Lung (tissue), 12 donors: ENCODE data around the gene JUP. TPM values are rescaled to one million over a fixed set of nuclear protein-coding genes. Genes with fewer than 3 reads are reported as not detected.

Source experiments
- ATAC-seq: fragments of 200-7000 bp; cut with Tn5 transposase; one replicate; pipeline ENCODE4 v1.9.1; 2020; ENCODE audit warnings: moderate number of reproducible peaks; ENCODE audit not compliant: insufficient read depth, low FRiP score
- DNase-seq, 3 donors: peaks; one replicate each; pipeline ENCODE4 v3.0.0-alpha.2; 2013 to 2017
- H3K27ac ChIP-seq, 2 donors: one replicate each; pipeline ENCODE4 v1.5.1; 2013; ENCODE audit warnings: mild to moderate bottlenecking in 2 of 2, moderate library complexity in 2 of 2, control low read depth in 1 of 2, inconsistent platforms in 1 of 2, low read depth in 1 of 2, low read length in 1 of 2
- H3K27me3 ChIP-seq, 3 donors: one replicate each; pipeline ENCODE4 v1.5.1; 2013; ENCODE audit warnings: low read length in 2 of 3; ENCODE audit not compliant: control insufficient read depth in 3 of 3, insufficient read depth in 3 of 3
- H3K36me3 ChIP-seq, 4 donors: one replicate each; pipeline ENCODE4 v1.5.1; 2013; ENCODE audit warnings: low read length in 4 of 4, mild to moderate bottlenecking in 1 of 4, moderate library complexity in 1 of 4; ENCODE audit not compliant: control insufficient read depth in 4 of 4, insufficient read depth in 4 of 4
- H3K4me1 ChIP-seq, 5 donors: one replicate each; pipeline ENCODE4 v1.5.1; 2013; ENCODE audit warnings: low read length in 5 of 5, mild to moderate bottlenecking in 2 of 5, moderate library complexity in 1 of 5; ENCODE audit not compliant: control insufficient read depth in 5 of 5, insufficient read depth in 5 of 5
- H3K4me3 ChIP-seq: one replicate; pipeline ENCODE4 v1.5.1; 2013; ENCODE audit warnings: mild to moderate bottlenecking, control low read depth, moderate library complexity
- H3K9ac ChIP-seq, 2 donors: one replicate each; pipeline ENCODE4 v1.5.1; 2013; ENCODE audit warnings: low read length in 2 of 2, control low read depth in 1 of 2; ENCODE audit not compliant: insufficient read depth in 1 of 2
- H3K9me3 ChIP-seq, 4 donors: one replicate each; pipeline ENCODE4 v1.5.1; 2013; ENCODE audit warnings: low read length in 3 of 4, mild to moderate bottlenecking in 1 of 4, moderate library complexity in 1 of 4; ENCODE audit not compliant: control insufficient read depth in 4 of 4, insufficient read depth in 3 of 4
- WGBS, 2 donors: extraction: QIAGEN DNeasy Blood & Tissue Kit; methylation state at CpG; one replicate each; pipeline ENCODE4 v1.1.7; 2013; 5-methylcytosine and 5-hydroxymethylcytosine counted together
- polyA plus RNA-seq, 2 donors: library from polyadenylated mRNA; stranded (reverse); fragments of 200-250 nt; gene quantifications; one replicate each; pipeline ENCODE4 v1.2.1, GENCODE V29; 2013
- total RNA-seq, 2 donors: library from RNA; depleted of rRNA in 1 of 2; stranded (reverse); fragments of >200 nt in 1 of 2; gene quantifications; one replicate each; pipeline ENCODE4 v1.2.1, GENCODE V29; 2014 to 2021
- TF ChIP-seq, protein P1 (sequence below): IDR thresholded peaks from 2 replicates; pipeline ENCODE4 v1.5.1; 2012; ENCODE audit warnings: mild to moderate bottlenecking; ENCODE audit errors: control extremely low read depth, extremely low read depth
- donor health status: control.
- donor health status: control.
- donor health status: Bipolar disorder and iron deficiency.
- donor health status: healthy.
- donor health status: DM: yes; HTN: yes; CAD: no.

The JUP gene
- total and polyA plus RNA-seq, 4 donors = 60.9 to 150 (median 101) TPM

DNA sequence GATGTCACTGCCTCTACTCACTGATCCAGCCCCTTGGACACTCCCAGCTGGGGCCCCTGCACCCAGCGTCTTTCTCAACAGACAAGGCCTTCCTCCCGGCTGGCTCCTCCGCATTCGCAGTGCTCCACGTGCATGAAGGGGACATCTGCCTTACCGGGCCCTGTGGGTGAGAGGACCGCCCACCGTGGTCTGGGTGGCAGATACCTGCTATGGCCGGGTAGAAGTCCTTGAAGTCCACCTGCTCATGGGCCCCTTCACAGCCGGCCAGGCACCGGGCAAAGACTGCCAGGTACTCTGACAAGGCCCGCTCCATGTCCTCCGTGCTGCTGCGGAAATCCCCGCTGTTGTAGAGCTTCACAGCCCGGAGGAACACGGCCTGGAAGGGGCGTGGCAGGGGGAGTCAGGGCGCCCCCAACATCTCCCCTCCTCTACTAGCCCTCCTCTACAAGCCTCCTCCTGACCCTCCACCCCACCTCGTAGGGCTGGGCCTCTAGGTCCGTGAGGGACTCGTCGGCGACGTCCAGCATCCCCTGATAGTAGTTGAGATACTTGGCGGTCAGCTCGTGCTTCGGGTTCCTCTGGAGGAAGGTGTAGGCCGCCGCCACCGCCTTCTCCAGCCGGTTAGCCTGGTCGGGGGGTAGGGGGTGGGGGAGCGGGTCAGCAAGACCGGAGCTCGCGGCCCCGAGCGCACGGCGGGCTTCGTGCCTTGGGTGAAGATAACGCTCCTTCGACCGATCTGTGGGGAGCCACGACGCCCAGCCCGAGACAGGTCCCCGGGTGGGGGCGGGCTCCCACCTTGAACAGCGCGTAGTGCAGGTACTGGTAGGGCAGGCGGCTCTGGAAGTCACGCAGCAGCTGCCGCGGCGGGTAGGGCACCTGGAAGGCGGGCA, 24.4 kb upstream of the JUP start:
- peaks cover 0 to 23% (median 13%) of the 10 kb centered on the region in 5 donors for H3K4me1 ChIP-seq
- peak overlapping the region; percentile 79 for H3K4me3 ChIP-seq
- peak overlapping the region in 1 of 2 donors; percentile 23 for H3K9ac ChIP-seq
- no peaks in the 10 kb centered on the region for H3K27me3 ChIP-seq
- TF ChIP-seq, protein P1, sequence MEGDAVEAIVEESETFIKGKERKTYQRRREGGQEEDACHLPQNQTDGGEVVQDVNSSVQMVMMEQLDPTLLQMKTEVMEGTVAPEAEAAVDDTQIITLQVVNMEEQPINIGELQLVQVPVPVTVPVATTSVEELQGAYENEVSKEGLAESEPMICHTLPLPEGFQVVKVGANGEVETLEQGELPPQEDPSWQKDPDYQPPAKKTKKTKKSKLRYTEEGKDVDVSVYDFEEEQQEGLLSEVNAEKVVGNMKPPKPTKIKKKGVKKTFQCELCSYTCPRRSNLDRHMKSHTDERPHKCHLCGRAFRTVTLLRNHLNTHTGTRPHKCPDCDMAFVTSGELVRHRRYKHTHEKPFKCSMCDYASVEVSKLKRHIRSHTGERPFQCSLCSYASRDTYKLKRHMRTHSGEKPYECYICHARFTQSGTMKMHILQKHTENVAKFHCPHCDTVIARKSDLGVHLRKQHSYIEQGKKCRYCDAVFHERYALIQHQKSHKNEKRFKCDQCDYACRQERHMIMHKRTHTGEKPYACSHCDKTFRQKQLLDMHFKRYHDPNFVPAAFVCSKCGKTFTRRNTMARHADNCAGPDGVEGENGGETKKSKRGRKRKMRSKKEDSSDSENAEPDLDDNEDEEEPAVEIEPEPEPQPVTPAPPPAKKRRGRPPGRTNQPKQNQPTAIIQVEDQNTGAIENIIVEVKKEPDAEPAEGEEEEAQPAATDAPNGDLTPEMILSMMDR = no peak
- DNase-seq (no peak), ATAC-seq (no peak)
- peak overlapping the region in 1 of 2 donors; percentile 64 for H3K27ac ChIP-seq
- H3K36me3 ChIP-seq = peaks cover 0 to 6% (median 1%) of the 10 kb centered on the region in 4 donors
- WGBS, 2 donors = 31% methylated on average over 58 of the region's 58 CpGs
- no peaks in the 10 kb centered on the region for H3K9me3 ChIP-seq

DNA sequence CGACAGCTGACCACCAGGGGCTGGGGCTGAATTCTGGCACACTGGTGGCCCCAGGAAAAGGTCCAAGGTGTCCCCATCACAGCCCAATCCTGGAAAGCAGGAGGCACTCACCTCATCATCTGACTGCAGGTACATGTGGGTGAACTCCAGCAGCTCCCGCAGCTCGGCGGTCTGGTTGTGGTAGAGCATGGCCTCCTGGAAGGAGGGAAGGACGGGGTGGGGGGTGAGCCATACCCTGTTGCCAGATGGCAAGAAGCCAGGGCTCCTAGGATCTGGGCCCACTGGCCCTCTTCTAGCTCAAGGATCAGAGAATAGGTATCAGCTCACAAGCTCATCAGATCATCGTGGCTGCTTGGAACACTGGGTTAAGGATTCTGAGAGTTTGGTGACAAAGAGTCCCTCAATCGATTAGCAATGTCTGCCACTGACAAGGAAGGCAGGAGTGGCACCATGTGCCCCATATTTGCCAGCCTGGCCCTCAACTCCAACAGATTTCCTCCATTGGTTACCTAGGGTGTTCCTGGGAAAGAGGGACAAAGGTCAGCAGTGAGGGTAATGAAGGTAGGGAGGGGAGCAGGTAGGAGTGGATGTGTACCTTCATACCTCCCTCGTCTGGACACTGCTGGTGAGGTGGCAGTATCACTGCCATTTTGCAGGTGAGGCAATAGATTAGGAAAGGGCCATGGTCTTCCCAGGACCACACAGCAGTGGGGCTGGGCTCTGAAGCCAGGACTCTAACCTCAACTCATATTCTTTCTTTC, 20.4 kb upstream of the JUP start:
- DNase-seq (no peak), ATAC-seq (no peak)
- Histone ChIP-seq H3K36me3 (peaks cover 0 to 10% (median 4%) of the 10 kb centered on the region in 4 donors), H3K4me1 (peaks cover 0 to 14% (median 10%) of the 10 kb centered on the region in 5 donors), H3K9ac (no peak overlapping the region), H3K27ac (no peak overlapping the region), H3K9me3 (no peaks in the 10 kb centered on the region), H3K27me3 (no peaks in the 10 kb centered on the region), H3K4me3 (no peak overlapping the region)
- WGBS, 2 donors = 91 to 93% methylated on average over 8 of the region's 8 CpGs
- TF ChIP-seq, protein P1 = no peak

DNA sequence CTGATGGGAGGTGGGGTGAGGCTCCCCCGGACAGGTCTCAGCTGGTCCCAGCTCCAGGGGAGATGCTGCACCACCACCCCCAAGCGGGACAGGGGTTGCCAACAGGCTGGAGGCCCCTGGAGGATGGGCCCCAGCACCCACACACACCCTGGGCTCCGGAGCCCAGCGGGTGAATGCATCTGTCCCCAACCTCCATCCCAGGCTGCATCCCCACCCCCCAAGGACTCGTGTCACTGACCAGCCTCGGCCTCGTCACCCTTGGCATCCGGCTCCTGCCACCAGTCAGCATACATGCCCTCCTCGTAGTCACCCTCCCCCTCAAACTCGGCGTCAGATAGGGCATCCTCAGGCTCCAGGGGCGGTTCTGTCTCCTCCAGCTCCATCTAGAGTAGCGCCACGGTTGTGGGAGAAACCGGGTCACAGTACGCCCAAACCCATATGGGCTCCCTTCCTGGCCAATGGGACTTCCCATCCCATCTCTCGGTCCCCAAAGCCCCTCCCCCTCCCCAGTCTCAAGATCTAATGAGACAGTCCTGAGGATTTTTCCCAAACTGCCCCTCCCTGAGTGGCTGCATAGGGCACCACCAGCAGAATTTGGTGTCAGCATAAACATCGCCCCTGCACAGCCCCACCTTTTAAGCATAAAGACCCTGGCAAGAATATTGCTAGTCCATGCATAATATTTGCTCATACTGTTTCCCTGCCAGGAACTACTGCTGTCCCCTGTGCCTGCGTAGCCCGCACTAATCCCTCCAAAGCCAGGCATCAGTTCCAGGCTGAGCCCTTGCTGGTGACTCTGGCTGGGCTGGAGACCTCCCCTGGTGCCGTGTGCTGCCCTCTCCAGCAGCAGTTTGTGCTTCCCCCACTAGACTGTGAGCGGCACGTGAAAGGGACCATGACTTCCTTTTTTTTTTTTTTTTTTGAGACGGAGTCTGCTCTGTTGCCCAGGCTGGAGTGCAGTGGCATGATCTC, 16.8 kb upstream of the JUP start:
- Histone ChIP-seq H3K27ac (no peak overlapping the region), H3K9ac (no peak overlapping the region), H3K4me3 (no peak overlapping the region), H3K27me3 (no peaks in the 10 kb centered on the region), H3K36me3 (peaks cover 0 to 10% (median 4%) of the 10 kb centered on the region in 4 donors), H3K9me3 (no peaks in the 10 kb centered on the region), H3K4me1 (peaks cover 0 to 10% (median 5%) of the 10 kb centered on the region in 5 donors)
- TF ChIP-seq, protein P1 = no peak
- DNase-seq (no peak), ATAC-seq (no peak)
- WGBS, 2 donors = 71 to 77% methylated on average over 23 to 24 of the region's 24 CpGs
